ENCODE data around the gene GAB2. TPM values are rescaled to one million over a fixed set of nuclear protein-coding genes. Genes with fewer than 3 reads are reported as not detected.

The GAB2 gene
- total RNA-seq, 1 experiment from 2014 or later: 3.3 TPM

DNA sequence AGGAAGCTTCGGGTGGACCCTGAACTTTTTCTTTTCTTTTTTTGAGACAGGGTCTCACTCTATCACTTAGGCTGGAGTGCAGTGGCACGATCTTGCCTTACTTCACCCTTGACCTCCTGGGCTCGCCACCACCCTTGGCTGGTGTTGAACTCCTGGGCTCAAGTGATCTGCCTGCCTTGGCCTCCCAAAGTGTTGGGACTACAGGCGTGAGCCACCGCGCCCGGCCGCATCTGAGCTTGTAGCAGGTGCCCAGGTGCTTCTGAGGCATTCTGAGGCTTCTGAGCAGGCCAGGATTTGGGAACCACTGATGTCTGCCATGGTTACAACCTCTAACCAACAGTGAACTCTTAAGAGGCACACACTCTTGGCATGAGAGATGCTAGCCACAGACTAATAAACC lies 223.8 kb downstream of the GAB2 start:
- no peaks in the 10 kb centered on the region for H3K4me1 ChIP-seq (ENCODE audit: insufficient read depth, low read length)
- H3K27me3 ChIP-seq (ENCODE audit: insufficient read depth, low read length): no peaks in the 10 kb centered on the region
- no peak overlapping the region for H4K8ac ChIP-seq (replicated peaks; ENCODE audit: insufficient read length, low read depth, low read length)
- H2BK120ac ChIP-seq (ENCODE audit: low read depth, low read length, poor library complexity, severe bottlenecking): no peak overlapping the region
- peaks cover 0 to 4% (median 0%) of the 10 kb centered on the region in 3 experiments; a peak in 2 of 7 replicates for H3K36me3 Mint-ChIP-seq (ENCODE audit: insufficient read depth in 1 of 3, low read depth in 3 of 3)
- no peak for TF ChIP-seq CTCF (conservative IDR thresholded peaks at IDR 0.05)
- no peak overlapping the region for H3K18ac ChIP-seq (ENCODE audit: insufficient read length, low read depth, low read length)
- H3K14ac ChIP-seq (ENCODE audit: insufficient read depth, low read length): no peak overlapping the region
- no peak overlapping the region for H2AFZ ChIP-seq (ENCODE audit: low read length)
- no peaks in the 10 kb centered on the region for H4K20me1 ChIP-seq (ENCODE audit: control insufficient read depth, insufficient read depth, insufficient read length)
- H2AK5ac ChIP-seq (ENCODE audit: insufficient read length, low read length): no peak overlapping the region
- no peaks in the 10 kb centered on the region for H3K27me3 Mint-ChIP-seq (ENCODE audit: low read depth)
- H3K27ac ChIP-seq (ENCODE audit: insufficient read length, low read depth, low read length): no peak overlapping the region
- H4K91ac ChIP-seq (ENCODE audit: insufficient read length, low read depth, low read length): no peak overlapping the region
- H3T11ph ChIP-seq (ENCODE audit: low read length): no peak overlapping the region
- no peak overlapping the region for H3K23ac ChIP-seq (ENCODE audit: insufficient read length, low read depth, low read length)
- H3K23me2 ChIP-seq (ENCODE audit: insufficient read length, low read depth, low read length, poor library complexity, severe bottlenecking): peaks cover 4% of the 10 kb centered on the region
- H3K4me1 Mint-ChIP-seq: peaks cover 8 to 12% of the 10 kb centered on the region in 2 experiments
- H4K5ac ChIP-seq (ENCODE audit: insufficient read length, low read depth, low read length): no peak overlapping the region
- H3K9me3 ChIP-seq (ENCODE audit: control insufficient read depth, low read depth, low read length): no peaks in the 10 kb centered on the region
- H3K79me2 ChIP-seq (ENCODE audit: insufficient read depth, low read length): no peaks in the 10 kb centered on the region
- no peaks in the 10 kb centered on the region; a peak in 1 of 5 replicates for H3K9me3 Mint-ChIP-seq
- no peak overlapping the region for H3K4me2 ChIP-seq (ENCODE audit: insufficient read depth, insufficient read length, low read length)
- H2BK20ac ChIP-seq (ENCODE audit: low read depth, low read length, poor library complexity, severe bottlenecking): no peak overlapping the region
- no peak overlapping the region for H3K4me3 Mint-ChIP-seq
- WGBS (ENCODE audit: extremely low coverage, insufficient read length, low lambda C conversion rate): no CpG with 5 or more reads among the region's 8 CpGs
- no peaks in the 10 kb centered on the region for H3K79me1 ChIP-seq (ENCODE audit: insufficient read depth, low read depth, low read length, poor library complexity, severe bottlenecking)
- H3K56ac ChIP-seq (ENCODE audit: insufficient read length, low read depth, low read length): no peak overlapping the region
- no peak overlapping the region for H2BK15ac ChIP-seq (ENCODE audit: low read depth, low read length)
- peak overlapping the region in 1 of 3 experiments; percentile 49; a peak in 1 of 7 replicates for H3K27ac Mint-ChIP-seq
- no peak overlapping the region for H3K4ac ChIP-seq (ENCODE audit: low read depth, low read length)
- H2BK5ac ChIP-seq (ENCODE audit: insufficient read length, low read length): no peak overlapping the region
- no peak overlapping the region for H2BK12ac ChIP-seq (ENCODE audit: insufficient read length, low read depth, low read length)
- DNase-seq: no peak
- no peak overlapping the region for H3K9ac ChIP-seq (ENCODE audit: extremely low read depth, insufficient read length, low read length)

All from H9 (cell line).